Measurements from ENCODE around the gene MYO1D.

MYO1D gene

GRCh38 chr17:32689348-32689747 lies 187.6 kb downstream of the MYO1D start:
- H3K4me3 ChIP-seq (ENCODE audit: low read depth in 1 of 5, low read length in 5 of 5) = no peak overlapping the region
- H3K9me3 ChIP-seq (ENCODE audit: control insufficient read depth in 5 of 5, low read length in 5 of 5) = peaks cover 0 to 8% (median 0%) of the 10 kb centered on the region in 5 donors
- no peaks in the 10 kb centered on the region for H3K4me1 ChIP-seq (ENCODE audit: control insufficient read depth in 5 of 5, insufficient read depth in 5 of 5, low read length in 5 of 5)
- H3K27me3 ChIP-seq (ENCODE audit: control insufficient read depth in 5 of 5, insufficient read depth in 4 of 5, low read length in 5 of 5) = no peaks in the 10 kb centered on the region
- H3K27ac ChIP-seq (ENCODE audit: low read depth, low read length) = no peak overlapping the region
- no peaks in the 10 kb centered on the region for H3K36me3 ChIP-seq (ENCODE audit: control insufficient read depth in 5 of 5, insufficient read depth in 5 of 5, low read length in 5 of 5)
- no peak overlapping the region for H3K9ac ChIP-seq (ENCODE audit: low read length in 5 of 5)

GRCh38 chr17:32688221-32688620 lies 188.7 kb downstream of the MYO1D start:
- Histone ChIP-seq H3K27ac (ENCODE audit: low read depth, low read length) (no peak overlapping the region), H3K36me3 (ENCODE audit: control insufficient read depth in 5 of 5, insufficient read depth in 5 of 5, low read length in 5 of 5) (no peaks in the 10 kb centered on the region), H3K9ac (ENCODE audit: low read length in 5 of 5) (no peak overlapping the region), H3K4me1 (ENCODE audit: control insufficient read depth in 5 of 5, insufficient read depth in 5 of 5, low read length in 5 of 5) (no peaks in the 10 kb centered on the region), H3K4me3 (ENCODE audit: low read depth in 1 of 5, low read length in 5 of 5) (no peak overlapping the region), H3K27me3 (ENCODE audit: control insufficient read depth in 5 of 5, insufficient read depth in 4 of 5, low read length in 5 of 5) (no peaks in the 10 kb centered on the region), H3K9me3 (ENCODE audit: control insufficient read depth in 5 of 5, low read length in 5 of 5) (peaks cover 0 to 8% (median 0%) of the 10 kb centered on the region in 5 donors)

GRCh38 chr17:32684087-32684958 lies 192.6 kb downstream of the MYO1D start:
- Histone ChIP-seq H3K27me3 (ENCODE audit: control insufficient read depth in 5 of 5, insufficient read depth in 4 of 5, low read length in 5 of 5) (no peaks in the 10 kb centered on the region), H3K9me3 (ENCODE audit: control insufficient read depth in 5 of 5, low read length in 5 of 5) (peaks cover 0 to 8% (median 0%) of the 10 kb centered on the region in 5 donors), H3K36me3 (ENCODE audit: control insufficient read depth in 5 of 5, insufficient read depth in 5 of 5, low read length in 5 of 5) (no peaks in the 10 kb centered on the region), H3K4me1 (ENCODE audit: control insufficient read depth in 5 of 5, insufficient read depth in 5 of 5, low read length in 5 of 5) (no peaks in the 10 kb centered on the region), H3K27ac (ENCODE audit: low read depth, low read length) (no peak overlapping the region), H3K9ac (ENCODE audit: low read length in 5 of 5) (no peak overlapping the region), H3K4me3 (ENCODE audit: low read depth in 1 of 5, low read length in 5 of 5) (no peak overlapping the region)

GRCh38 chr17:32673964-32674363 lies 203.0 kb downstream of the MYO1D start:
- Histone ChIP-seq H3K9ac (ENCODE audit: low read length in 5 of 5) (no peak overlapping the region), H3K9me3 (ENCODE audit: control insufficient read depth in 5 of 5, low read length in 5 of 5) (no peaks in the 10 kb centered on the region), H3K27ac (ENCODE audit: low read depth, low read length) (no peak overlapping the region), H3K36me3 (ENCODE audit: control insufficient read depth in 5 of 5, insufficient read depth in 5 of 5, low read length in 5 of 5) (no peaks in the 10 kb centered on the region), H3K4me1 (ENCODE audit: control insufficient read depth in 5 of 5, insufficient read depth in 5 of 5, low read length in 5 of 5) (peaks cover 0 to 11% (median 0%) of the 10 kb centered on the region in 5 donors), H3K27me3 (ENCODE audit: control insufficient read depth in 5 of 5, insufficient read depth in 4 of 5, low read length in 5 of 5) (no peaks in the 10 kb centered on the region), H3K4me3 (ENCODE audit: low read depth in 1 of 5, low read length in 5 of 5) (no peak overlapping the region)

- no peaks in the 10 kb centered on the region for H3K36me3 ChIP-seq (ENCODE audit: control insufficient read depth in 5 of 5, insufficient read depth in 5 of 5, low read length in 5 of 5)
- H3K27ac ChIP-seq (ENCODE audit: low read depth, low read length) = no peak overlapping the region
- H3K4me1 ChIP-seq (ENCODE audit: control insufficient read depth in 5 of 5, insufficient read depth in 5 of 5, low read length in 5 of 5) = peaks cover 0 to 11% (median 0%) of the 10 kb centered on the region in 5 donors
- H3K9ac ChIP-seq (ENCODE audit: low read length in 5 of 5) = no peak overlapping the region
- H3K9me3 ChIP-seq (ENCODE audit: control insufficient read depth in 5 of 5, low read length in 5 of 5) = no peaks in the 10 kb centered on the region
- H3K4me3 ChIP-seq (ENCODE audit: low read depth in 1 of 5, low read length in 5 of 5) = no peak overlapping the region
- H3K27me3 ChIP-seq (ENCODE audit: control insufficient read depth in 5 of 5, insufficient read depth in 4 of 5, low read length in 5 of 5) = no peaks in the 10 kb centered on the region
Measured at GRCh38 chr17:32672711-32673110, 204.2 kb downstream of the MYO1D start.

- Histone ChIP-seq H3K27me3 (ENCODE audit: control insufficient read depth in 5 of 5, insufficient read depth in 4 of 5, low read length in 5 of 5) (no peaks in the 10 kb centered on the region), H3K9me3 (ENCODE audit: control insufficient read depth in 5 of 5, low read length in 5 of 5) (no peaks in the 10 kb centered on the region), H3K9ac (ENCODE audit: low read length in 5 of 5) (no peak overlapping the region), H3K27ac (ENCODE audit: low read depth, low read length) (no peak overlapping the region), H3K4me1 (ENCODE audit: control insufficient read depth in 5 of 5, insufficient read depth in 5 of 5, low read length in 5 of 5) (peaks cover 0 to 11% (median 0%) of the 10 kb centered on the region in 5 donors), H3K4me3 (ENCODE audit: low read depth in 1 of 5, low read length in 5 of 5) (no peak overlapping the region), H3K36me3 (ENCODE audit: control insufficient read depth in 5 of 5, insufficient read depth in 5 of 5, low read length in 5 of 5) (no peaks in the 10 kb centered on the region)
Measured at GRCh38 chr17:32671896-32672295, 205.0 kb downstream of the MYO1D start.

GRCh38 chr17:32664936-32665583 lies 211.9 kb downstream of the MYO1D start:
- no peaks in the 10 kb centered on the region for H3K36me3 ChIP-seq (ENCODE audit: control insufficient read depth in 5 of 5, insufficient read depth in 5 of 5, low read length in 5 of 5)
- H3K9me3 ChIP-seq (ENCODE audit: control insufficient read depth in 5 of 5, low read length in 5 of 5) = no peaks in the 10 kb centered on the region
- H3K4me3 ChIP-seq (ENCODE audit: low read depth in 1 of 5, low read length in 5 of 5) = no peak overlapping the region
- H3K27ac ChIP-seq (ENCODE audit: low read depth, low read length) = no peak overlapping the region
- H3K27me3 ChIP-seq (ENCODE audit: control insufficient read depth in 5 of 5, insufficient read depth in 4 of 5, low read length in 5 of 5) = no peaks in the 10 kb centered on the region
- no peaks in the 10 kb centered on the region for H3K4me1 ChIP-seq (ENCODE audit: control insufficient read depth in 5 of 5, insufficient read depth in 5 of 5, low read length in 5 of 5)
- no peak overlapping the region for H3K9ac ChIP-seq (ENCODE audit: low read length in 5 of 5)

GRCh38 chr17:32660496-32660985 lies 216.4 kb downstream of the MYO1D start:
- H3K9me3 ChIP-seq (ENCODE audit: control insufficient read depth in 5 of 5, low read length in 5 of 5) = no peaks in the 10 kb centered on the region
- no peak overlapping the region for H3K27ac ChIP-seq (ENCODE audit: low read depth, low read length)
- peaks cover 0 to 5% (median 3%) of the 10 kb centered on the region in 5 donors for H3K36me3 ChIP-seq (ENCODE audit: control insufficient read depth in 5 of 5, insufficient read depth in 5 of 5, low read length in 5 of 5)
- H3K27me3 ChIP-seq (ENCODE audit: control insufficient read depth in 5 of 5, insufficient read depth in 4 of 5, low read length in 5 of 5) = no peaks in the 10 kb centered on the region
- peaks cover 0 to 4% (median 0%) of the 10 kb centered on the region in 5 donors for H3K4me1 ChIP-seq (ENCODE audit: control insufficient read depth in 5 of 5, insufficient read depth in 5 of 5, low read length in 5 of 5)
- H3K4me3 ChIP-seq (ENCODE audit: low read depth in 1 of 5, low read length in 5 of 5) = no peak overlapping the region
- H3K9ac ChIP-seq (ENCODE audit: low read length in 5 of 5) = no peak overlapping the region

- Histone ChIP-seq H3K9me3 (ENCODE audit: control insufficient read depth in 5 of 5, low read length in 5 of 5) (no peaks in the 10 kb centered on the region), H3K27ac (ENCODE audit: low read depth, low read length) (no peak overlapping the region), H3K4me1 (ENCODE audit: control insufficient read depth in 5 of 5, insufficient read depth in 5 of 5, low read length in 5 of 5) (peaks cover 0 to 4% (median 0%) of the 10 kb centered on the region in 5 donors), H3K27me3 (ENCODE audit: control insufficient read depth in 5 of 5, insufficient read depth in 4 of 5, low read length in 5 of 5) (no peaks in the 10 kb centered on the region), H3K36me3 (ENCODE audit: control insufficient read depth in 5 of 5, insufficient read depth in 5 of 5, low read length in 5 of 5) (peaks cover 0 to 9% (median 3%) of the 10 kb centered on the region in 5 donors), H3K4me3 (ENCODE audit: low read depth in 1 of 5, low read length in 5 of 5) (no peak overlapping the region), H3K9ac (ENCODE audit: low read length in 5 of 5) (no peak overlapping the region)
Measured at GRCh38 chr17:32659419-32659842, 217.5 kb downstream of the MYO1D start.
